PC-3 (cell line): ENCODE data around the gene CALHM6.

ENCODE experiments used
- CTCF ChIP-seq: fragments of 300-600 bp; sonication (generic); conservative IDR thresholded peaks from 2 replicates; pipeline ENCODE4 v1.5.1; 2017; ENCODE audit warnings: antibody characterized with exemption, low read depth, mild to moderate bottlenecking, low read length
- EZH2 ChIP-seq: fragments of 300-600 bp; sonication (generic); IDR thresholded peaks from one replicate; pipeline ENCODE4 v1.6.1; 2017; ENCODE audit warnings: antibody characterized with exemption, mild to moderate bottlenecking, low read length; ENCODE audit not compliant: unreplicated experiment

- no peak for TF ChIP-seq CTCF
- TF ChIP-seq EZH2: no peak
Observed at GRCh38 chr6:116482780-116483179, 21.6 kb downstream of the CALHM6 start.
